GM21447 (cell line): ENCODE data around the gene SIK1.
A peak's percentile ranks its signal among the peaks of the same experiment; 100 is the strongest.
"Not testable (repeated sequence)": the region's sequence is repeated elsewhere in the genome, so short reads cannot be mapped to it uniquely, and the experiment has no call there.

ENCODE experiments used
- ATAC-seq: cut with Tn5 transposase; IDR thresholded peaks from one replicate; pipeline ENCODE4 v1.9.1; 2021; ENCODE audit not compliant: unreplicated experiment

SIK1 gene

DNA sequence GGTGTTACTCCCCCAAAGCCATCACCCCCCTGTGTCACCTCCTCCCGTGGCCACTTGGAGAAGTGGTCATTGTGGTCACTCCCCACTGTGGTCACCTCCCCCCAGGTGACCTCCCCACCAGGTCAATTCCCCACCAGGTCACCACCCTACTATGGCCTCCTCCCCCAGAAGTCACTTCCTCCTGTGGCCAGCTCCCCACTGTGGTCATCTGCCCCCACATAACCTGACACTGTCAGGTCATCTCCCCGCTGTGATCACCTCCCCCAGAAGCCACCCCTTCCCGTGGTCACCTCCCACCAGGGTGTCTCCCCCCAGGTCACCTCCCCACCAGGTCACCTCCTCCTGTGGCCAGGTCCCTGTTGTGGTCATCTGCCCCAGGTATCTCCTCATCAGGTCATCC, 28.9 kb downstream of the SIK1 start:
- not testable (repeated sequence) for ATAC-seq

DNA sequence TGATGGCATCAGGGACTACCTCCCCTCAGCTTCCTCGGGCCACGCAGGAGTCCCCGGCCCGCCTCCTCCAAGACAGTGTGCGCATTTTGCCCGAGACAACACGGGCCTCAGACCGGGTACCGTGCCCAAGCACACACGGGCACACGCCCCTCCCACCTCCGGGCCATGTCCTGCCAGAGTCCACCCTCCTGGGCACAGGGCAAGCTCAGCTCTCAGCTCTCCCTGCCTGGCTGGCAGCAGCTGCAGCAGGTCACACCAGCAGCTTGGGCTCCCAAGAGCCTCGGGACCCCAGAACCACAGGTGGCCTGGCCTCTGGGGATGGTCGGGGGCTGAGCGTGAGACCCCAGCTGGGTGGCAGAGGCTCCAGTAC, 29.5 kb downstream of the SIK1 start:
- ATAC-seq, result not testable (repeated sequence)

DNA sequence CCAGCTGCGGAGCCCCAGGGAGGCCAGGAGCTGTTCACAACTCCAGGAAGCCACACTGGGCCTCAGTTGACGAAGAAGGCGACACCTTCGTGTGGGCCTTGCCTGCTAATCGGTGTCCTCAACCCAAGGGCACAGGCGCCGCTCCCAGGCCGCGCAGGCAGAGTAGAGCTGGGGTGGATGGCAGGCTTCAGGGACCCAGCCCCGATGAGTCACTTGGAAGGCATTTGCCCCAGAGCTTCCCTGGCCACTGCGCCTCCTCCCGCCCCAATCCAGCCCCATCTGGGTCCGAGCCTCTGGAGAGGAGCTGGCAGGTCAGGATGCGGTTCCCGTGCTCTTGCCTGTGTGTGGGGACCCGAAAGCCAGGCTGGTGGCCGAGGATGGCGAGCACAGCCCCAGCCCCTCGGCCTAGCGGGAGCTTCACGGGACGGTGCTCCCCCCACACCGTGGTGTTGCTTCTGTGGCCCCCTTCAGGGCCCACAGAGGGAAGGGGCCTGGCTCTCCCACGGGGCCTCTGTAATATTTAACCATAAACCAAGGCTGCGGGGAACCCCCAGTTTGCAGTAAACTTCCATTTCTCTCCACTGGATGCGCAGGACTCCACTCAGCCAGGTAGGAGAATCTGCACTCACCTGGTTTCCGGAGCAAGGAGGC, 30.0 kb downstream of the SIK1 start:
- not testable (repeated sequence) for ATAC-seq

DNA sequence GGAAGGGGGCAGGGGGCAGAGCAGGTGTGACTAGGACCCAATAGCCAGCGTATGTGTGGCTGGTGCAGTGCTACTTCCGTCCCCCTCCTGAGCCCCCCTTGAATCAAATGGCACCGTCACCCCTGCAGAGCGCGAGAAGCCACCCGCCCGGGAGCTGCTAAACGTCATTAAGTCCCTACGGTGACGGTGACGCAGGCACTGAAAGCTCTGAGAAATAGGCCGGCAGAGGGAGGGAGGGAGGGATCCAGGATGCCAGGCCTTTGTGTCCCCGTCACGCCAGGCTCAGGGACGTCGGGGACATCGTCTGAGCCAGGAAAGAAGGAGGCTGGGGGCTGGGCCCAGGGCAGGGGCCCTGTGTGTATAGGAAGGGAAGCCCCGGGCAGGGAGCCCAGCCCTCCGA, 43.6 kb downstream of the SIK1 start:
- ATAC-seq, result not testable (repeated sequence)

DNA sequence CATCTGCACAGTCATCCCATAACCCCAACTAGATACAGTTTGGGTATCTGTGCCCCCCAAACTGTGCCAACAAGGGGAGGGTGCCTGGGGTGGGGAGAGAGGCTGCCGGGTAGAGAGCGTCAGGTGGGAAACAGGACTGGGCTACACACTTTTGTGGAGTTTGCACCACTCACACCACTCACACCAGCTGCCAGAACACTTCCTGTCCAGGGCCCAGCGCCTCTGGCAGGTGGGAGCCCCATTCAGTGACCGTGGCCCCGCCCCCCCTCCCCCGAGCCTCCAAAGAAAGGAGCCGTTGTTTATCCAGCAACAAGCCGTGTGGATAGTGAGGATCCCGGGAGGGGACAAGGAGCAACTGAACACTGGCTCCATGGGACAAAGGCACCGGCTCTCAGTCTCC, 44.0 kb downstream of the SIK1 start:
- ATAC-seq, result not testable (repeated sequence)

DNA sequence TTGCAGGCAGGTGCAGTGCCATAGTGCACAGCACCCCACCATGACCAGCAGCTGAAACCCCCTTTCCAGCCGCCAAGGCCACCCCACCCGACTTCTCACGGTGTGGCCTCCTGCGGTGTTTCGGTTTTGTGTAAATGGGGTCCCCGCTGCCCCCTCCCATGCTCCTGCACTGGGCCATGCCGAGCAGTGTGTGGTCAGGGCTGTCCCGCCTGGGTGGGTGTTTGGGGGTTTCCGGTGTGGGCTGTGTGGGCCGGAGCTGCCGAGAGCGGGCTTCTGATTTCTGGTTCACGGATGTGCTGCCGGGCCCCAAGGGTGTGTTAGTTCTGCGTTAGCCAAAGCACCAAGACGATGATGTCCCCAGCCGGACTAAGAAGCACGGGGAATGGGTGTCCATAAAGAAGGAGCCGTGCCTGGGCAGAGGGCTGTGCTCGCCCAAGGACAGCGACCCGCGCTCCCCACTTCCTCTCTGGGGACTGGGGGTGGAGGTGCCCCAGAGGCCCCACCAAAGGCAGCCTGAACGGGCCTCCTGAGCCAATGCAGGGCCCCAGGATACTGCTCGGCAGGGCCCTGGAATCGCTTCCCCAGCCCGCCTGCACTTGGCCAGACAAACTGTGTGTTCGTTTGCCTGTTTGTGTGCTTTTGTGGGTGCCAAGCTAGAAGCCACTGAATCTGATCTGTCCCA, 45.9 kb downstream of the SIK1 start:
- peak; percentile 49 for ATAC-seq

DNA sequence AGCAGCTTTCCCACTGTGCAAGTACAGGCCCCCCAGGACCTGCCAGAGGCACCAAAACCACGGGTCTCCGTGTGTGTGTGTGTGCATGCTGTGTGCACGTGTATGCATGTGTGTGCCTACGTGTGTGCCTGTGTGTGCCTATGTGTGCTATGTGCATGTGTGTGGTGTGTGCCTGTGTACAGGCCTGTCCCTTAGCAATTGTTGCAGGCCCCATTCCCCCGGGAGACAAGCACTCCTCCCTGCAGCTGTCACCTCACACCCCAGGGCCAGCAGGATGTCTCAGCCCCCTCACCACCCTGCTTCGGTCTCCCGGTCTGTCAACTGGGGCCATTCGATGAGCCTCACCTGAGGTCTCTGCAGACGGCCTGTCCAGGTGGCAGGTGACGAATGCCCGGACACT, 46.6 kb downstream of the SIK1 start:
- ATAC-seq, result not testable (repeated sequence)

DNA sequence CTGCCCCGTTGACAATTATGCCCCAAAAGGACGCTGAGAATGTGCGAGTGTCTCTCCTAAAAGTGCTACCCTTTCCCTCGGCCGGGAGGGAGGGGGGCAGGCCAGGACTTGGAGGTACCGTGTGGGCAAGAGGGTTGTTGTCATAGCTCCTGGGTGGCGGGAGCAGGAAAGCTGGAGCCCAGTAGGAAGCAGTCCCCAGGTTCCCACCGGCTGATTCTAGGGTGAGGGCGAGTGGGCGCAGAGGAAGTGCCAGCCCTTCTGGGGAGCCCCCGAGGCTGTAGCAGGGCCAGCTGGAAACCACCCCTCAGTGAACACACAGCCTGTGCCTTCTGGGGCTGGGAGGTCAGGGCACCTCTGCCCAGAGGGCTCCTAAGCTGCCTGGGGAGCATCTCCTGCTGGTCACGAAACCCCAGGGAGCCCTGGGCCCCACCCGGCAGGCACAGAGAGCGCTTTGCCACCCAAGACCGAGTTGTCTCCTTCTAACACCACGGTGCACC, 47.3 kb downstream of the SIK1 start:
- ATAC-seq, result not testable (repeated sequence)

DNA sequence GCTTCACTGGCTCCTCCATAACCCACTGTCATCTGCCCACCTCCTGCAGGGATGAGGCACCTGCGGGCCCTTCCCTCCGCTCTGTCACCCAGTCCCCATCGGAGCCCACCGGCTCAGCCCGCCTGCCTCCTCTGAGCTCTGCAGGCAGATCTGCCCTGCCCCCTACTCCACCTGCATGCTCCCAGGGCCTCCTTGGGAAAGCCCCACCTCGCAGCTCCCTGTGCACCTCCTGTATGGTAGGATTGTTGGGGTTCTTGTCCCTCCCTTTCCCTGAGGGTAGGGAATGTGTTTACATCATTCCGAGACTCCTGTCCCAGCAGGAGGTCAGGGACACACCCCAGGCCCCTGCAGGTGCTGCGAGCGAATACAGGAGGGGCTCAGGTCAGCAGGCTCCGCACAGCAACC, 50.5 kb downstream of the SIK1 start:
- no peak for ATAC-seq

DNA sequence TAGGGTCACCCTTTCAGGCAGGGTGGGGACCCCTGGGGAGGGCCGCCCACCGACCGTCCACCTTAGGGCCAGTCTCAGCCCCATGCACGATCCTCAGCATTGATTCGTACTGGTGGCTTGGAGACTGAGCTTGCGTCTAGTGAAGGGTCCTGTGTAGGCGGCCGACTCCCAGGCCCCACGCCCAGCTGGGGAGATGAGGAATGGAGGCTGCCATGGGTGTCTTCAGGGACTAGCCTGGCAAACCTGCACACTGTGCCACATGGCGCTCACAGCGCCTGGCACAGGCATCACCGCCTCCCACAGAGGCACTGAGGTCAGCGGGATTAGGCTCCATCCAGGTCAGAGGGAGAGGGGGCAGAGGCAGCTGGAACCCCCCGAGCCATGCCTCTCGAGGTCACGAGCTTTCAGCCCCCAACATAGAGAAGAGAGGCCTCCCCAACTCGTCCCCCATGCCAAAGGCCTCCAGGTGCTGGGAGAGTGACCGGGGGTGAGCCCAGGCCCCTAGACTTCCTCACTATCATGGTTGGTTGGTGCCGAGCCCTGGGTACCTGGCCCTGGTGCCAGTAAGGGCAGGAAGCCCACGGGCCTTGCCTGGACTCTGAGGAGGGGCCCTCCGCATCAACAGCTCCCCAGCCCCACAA, 51.0 kb downstream of the SIK1 start:
- no peak for ATAC-seq

DNA sequence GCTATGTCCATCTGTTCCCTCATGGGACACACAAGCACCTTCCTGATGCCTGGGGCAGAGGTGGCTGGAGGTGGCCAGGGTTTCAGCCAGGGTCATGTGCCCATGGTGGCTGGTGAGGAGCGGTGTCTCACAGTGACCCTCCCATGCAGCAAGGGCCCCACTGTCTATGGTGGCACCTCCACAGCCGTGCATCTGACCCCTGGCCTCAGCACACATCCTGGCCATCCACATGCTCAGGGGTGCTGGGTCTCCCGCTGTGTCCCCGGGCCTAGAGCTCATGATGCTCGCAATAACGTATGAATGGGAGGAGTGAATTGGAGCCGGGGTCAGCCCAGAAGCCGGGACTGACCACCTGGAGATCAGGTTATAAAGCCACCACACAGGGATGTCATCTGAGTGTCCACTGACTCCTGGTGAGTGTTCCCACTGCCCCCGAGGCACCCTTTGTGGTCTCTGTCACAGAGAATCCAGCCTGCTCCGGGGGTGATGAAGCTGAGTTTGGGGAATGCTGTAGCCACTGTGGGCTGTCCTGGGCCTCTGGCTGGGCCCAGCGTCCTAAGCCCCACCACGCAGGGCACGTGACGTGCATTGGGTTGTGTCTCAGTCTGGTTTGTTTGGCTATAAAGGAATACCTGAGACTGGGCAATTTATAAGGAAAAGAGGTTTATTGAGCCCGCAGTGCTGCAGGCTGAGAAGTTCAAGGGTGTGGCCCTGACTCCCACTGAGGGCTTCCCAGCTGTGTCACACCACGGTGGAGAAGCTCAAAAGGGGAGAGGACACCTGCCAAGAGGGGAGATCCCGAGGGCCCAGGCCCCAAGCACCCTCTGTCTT, 51.7 kb downstream of the SIK1 start:
- no peak for ATAC-seq

DNA sequence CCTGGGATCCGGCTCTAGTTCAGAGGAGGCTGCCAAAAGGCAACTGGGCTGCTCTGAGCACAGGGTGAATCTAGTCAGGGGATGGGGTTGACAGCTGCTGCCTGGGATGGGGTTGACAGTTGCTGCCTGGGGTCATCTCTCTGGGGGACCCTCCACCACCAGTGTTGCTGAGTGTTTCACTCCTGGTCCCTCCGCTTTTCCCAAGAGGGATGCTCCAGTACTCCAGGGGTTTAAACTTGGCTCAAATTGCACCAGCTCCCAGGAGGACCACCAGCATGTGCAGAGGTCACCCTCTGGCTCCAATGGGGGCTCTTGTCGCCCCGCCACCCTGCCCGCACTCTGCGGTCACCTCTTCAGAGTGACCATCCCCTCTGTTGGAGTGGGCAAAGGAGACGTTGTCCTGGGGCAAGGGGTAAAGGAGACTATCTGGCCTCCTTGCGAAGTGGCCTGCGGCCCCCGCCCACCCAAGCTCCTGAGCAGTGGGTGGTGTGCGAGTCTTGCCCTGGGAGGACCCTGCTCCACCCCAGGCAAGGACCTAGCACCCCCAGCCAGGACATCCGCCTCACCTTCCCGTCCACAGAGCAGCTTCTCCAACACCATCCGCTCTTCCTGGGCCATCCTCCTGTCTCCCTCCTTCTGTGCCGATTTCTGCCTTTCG, 52.6 kb downstream of the SIK1 start:
- ATAC-seq, result no peak

DNA sequence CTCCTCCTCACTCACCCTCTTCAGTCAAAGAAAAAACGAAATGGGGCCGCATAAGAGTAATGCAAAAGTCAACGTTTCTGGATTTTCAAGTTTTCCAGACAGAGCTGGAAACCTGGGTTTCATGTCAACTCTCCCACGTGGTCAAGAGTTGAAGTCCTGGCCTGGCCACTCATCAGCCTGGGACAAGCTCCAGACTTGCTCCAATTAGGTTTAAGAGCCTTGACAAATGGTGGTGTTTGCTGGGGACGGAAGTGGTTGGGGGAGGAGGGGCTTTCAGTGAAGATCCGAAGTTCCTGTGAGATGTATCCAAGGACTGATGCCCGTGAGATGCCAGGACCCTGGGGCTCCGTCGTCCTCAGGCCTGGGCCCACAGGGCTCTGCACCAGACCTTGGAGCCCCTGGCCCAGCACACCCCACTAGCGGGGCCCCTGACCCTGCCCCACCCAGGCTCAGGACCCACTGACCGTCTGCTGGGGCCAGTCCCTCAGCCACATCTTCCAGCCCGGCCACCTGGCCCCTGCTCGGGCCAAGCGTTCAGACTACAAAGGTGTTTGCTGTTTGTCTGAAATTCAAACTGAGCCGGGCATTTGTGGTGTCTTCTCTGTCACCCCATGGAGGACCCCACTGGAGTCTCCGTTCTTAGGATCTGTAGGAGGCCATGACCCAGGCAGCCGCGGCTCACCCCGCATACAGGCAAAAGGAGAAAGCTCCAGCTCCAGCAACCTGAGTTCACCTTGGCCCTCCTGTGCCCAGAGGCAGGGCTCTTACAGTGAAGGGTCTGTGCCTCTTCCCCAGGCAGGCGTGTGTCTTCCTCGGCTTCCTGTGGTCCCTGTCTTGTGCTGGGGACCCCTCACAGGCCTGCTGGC, 53.3 kb downstream of the SIK1 start:
- no peak for ATAC-seq

DNA sequence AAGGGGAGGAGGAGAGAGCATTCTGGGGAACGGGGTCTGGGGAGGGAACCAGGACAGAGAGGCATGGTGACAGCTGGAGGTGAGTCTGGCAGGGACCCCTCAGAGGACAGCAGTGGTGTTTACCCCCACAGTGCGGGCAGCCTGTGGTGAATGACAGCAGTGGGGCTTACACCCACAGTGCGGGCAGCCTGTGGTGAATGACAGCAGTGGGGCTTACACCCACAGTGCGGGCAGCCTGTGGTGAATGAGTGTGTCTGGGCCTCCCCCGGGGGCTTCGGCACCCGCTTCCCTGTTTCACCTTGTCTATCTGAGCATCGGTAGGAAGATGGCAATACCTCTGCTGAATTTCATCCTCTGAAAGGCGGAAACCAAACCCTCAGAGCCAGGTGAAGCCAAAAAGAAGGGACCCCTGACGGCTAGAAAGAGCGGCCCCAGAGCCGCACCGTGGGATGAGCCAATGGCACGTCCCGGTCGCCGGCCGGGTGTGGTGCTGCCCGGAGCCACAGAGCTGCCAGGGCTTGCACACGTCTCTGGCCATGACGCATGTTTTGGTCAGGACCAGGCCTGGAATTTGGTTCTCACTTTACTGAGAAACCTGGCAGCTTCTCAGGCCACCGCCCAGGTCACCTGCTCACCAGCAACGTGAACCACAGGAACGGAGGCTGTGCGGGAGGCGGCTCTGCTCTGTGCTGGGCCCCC, 54.1 kb downstream of the SIK1 start:
- no peak for ATAC-seq

DNA sequence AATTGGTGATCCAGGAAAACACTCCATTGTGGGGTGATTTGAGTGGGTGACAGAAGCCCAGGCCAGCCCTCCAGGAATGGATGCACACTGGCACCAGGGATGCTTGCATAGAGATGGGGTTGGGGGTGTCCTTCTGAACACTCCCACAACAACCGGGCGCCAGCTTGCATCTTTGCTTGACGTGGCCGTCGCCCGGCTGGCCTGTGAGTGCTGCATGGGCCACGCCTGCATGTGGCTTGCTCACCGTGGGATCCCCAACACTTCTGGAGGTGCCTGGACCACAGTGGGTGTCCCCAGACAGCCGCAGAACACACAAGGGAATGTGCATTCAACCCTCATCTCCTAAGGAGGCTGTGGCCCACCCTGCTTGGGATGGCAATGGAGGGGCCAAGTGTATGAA, 55.1 kb downstream of the SIK1 start:
- no peak for ATAC-seq

DNA sequence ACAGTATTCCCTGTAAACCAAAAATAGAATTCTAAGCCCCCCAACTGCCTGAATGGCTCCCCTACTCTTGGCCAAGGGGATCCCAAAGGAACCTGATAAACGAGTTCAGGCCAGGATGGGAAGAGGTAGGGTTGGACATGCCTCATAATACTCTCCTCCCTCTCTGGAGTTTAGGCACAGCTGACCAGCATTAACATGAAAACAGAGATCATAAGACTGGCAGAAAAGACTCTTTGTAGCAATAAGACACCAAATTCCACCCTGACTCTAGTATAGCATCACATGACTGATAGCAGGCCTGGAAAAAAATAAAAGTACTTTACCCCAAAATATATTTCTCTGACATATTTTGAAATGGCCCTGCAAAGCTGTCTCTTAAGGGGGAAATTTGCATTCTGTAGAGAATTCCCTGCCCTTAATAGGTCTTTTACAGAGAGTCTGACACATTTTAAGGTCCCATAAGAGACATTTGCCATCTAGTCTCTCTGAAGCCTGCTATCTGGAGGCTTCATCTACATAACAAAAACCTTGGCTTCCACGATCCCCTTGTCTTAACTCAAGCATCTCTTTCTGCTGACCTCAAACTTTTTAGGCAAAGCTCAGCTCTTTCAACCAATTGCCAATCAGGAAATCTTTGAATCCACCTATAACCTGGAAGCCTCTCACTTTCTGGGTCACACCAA, 55.9 kb downstream of the SIK1 start:
- ATAC-seq, result no peak

DNA sequence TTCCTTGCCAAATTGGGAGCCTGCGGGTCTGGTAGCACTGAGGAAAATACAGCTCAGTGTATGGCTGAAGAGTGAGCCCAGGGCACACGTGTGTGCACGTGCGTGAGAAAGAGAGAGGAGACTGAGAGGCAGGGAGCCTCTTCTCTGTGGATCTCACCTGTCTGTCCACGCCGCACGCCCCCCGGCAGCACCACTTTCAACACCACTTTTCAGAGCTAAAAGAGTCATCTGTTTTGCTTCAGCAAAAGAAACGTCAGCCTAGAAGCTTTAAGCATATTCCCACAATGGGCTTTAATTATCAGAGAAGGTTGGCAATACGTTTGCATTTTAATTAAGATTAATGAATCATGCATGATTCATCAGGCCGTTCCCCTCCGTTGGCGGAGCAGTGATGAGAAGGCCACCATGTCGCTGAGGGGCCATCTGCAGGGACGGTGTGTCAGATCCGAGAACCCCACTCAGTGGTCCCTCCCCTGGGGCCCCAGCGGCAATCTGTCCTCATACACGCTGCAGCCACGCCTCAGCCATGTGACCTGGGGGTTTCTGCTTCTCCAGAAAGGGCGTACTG, 56.8 kb downstream of the SIK1 start:
- no peak for ATAC-seq

DNA sequence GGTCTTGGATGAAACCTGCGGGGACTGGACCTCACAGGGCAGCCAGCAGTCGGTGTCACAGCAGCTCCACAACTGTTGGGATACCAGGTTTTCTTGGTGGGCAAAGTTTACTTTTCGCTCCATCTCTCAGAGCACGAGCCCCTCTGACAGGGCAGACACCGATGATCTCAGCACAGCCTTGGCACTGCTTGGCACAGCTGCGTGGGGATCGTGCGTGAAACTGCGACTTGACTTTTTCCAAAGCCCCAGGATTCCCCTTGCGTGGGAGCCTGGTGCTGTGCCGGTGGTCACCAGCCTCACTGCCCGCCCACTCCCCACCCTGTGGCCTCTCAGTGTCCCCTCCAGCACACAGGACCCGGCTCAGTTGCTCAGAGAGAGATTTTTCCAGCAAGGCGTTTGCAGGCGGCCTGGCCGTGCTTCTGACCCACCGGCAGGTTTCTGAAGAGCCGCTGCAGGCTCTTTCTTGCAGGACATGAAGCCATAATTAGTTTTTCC, 57.3 kb downstream of the SIK1 start:
- ATAC-seq, result no peak
